ENCODE data around the gene P2RY4.
"Not testable (repeated sequence)": the region's sequence is repeated elsewhere in the genome, so short reads cannot be mapped to it uniquely, and the experiment has no call there.

Gene P2RY4

GRCh38 chrX:70281951-70282350, 21.9 kb upstream of the P2RY4 start, which contains the start of gene RAB41:
Gene RAB41, plus strand, starts transcription at chrX:70282172. Its CDS starts 46 bp downstream, at chrX:70282218.
- H3K4me3 ChIP-seq (ENCODE audit: low read depth, low read length) = no peak within 1 kb of the TSS
- TF ChIP-seq CTCF (IDR thresholded peaks at IDR 0.05; ENCODE audit: low read depth, low read length, missing control alignments) = no peak
- no peak for DNase-seq (ENCODE audit: low read depth)

GRCh38 chrX:70280573-70280972, 20.6 kb upstream of the P2RY4 start:
- no peak for TF ChIP-seq CTCF (IDR thresholded peaks at IDR 0.05; ENCODE audit: low read depth, low read length, missing control alignments)
- no peak overlapping the region for H3K4me3 ChIP-seq (ENCODE audit: low read depth, low read length)
- no peak for DNase-seq (ENCODE audit: low read depth)

- no peak overlapping the region for H3K4me3 ChIP-seq (ENCODE audit: low read depth, low read length)
- no peak for TF ChIP-seq CTCF (IDR thresholded peaks at IDR 0.05; ENCODE audit: low read depth, low read length, missing control alignments)
- DNase-seq (ENCODE audit: low read depth) = no peak
Observed at GRCh38 chrX:70279081-70279480, 19.1 kb upstream of the P2RY4 start.

GRCh38 chrX:70274029-70274428, 14.0 kb upstream of the P2RY4 start:
- not testable (repeated sequence) for H3K4me3 ChIP-seq (ENCODE audit: low read depth, low read length); DNase-seq (ENCODE audit: low read depth)

DNA sequence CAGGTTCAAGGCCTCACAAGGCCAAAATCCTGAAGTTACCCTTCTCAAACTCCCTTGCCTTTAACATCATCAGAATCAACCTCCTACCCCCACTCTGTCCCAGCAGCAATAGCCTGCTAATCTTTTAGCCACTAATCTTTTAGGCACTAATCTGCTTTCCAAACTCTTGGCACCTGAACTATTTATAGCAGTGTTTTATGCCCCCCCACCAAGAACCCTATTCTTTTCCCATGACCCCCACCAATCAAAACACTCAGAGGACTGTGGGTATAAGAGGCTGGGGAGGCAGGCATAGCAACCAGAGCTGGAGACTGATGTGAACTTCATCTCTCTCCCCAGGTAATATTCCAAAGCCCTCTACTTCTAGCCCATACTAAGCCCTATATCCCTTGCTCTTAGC, 8.0 kb upstream of the P2RY4 start, which contains the start of gene ARR3:
ARR3 (plus strand) TSS at position 301 of the 400 bp plus-strand sequence. CDS start 1,052 bp downstream, outside the sequence.
- no peak for TF ChIP-seq CTCF (IDR thresholded peaks at IDR 0.05; ENCODE audit: low read depth, low read length, missing control alignments)
- DNase-seq (ENCODE audit: low read depth) = no peak
- no peak within 1 kb of the TSS for H3K4me3 ChIP-seq (ENCODE audit: low read depth, low read length)

DNA sequence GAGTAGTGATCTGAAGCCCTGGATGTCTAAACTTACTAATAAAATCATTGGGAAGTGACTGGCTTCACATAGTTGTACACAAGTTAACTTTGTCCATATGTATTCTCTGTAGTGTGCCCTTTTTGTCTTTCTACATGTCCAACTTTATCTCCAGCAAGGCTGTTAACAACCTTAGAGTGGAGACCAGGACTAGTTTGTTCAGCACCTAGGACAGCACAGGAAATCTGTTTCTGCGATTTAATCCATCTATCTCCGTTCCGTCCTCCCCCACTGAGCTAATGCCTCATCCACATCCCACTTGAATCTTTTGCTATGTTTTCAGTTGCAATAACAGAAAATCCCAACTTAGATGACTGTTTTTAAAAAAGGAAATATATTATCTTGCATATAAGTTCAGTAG, 4.8 kb upstream of the P2RY4 start:
- no peak for DNase-seq (ENCODE audit: low read depth)
- no peak overlapping the region for H3K4me3 ChIP-seq (ENCODE audit: low read depth, low read length)
- TF ChIP-seq CTCF (IDR thresholded peaks at IDR 0.05; ENCODE audit: low read depth, low read length, missing control alignments) = no peak

GRCh38 chrX:70262952-70263567, 3.1 kb upstream of the P2RY4 start:
- no peak overlapping the region for H3K4me3 ChIP-seq (ENCODE audit: low read depth, low read length)
- peak; percentile 69 for TF ChIP-seq CTCF (IDR thresholded peaks at IDR 0.05; ENCODE audit: low read depth, low read length, missing control alignments)
- no peak for DNase-seq (ENCODE audit: low read depth)

Measured in GM12864 (cell line).